HG03439 (cell line): ENCODE measurements around the gene MDM1.

ENCODE experiments used
- ATAC-seq: cut with Tn5 transposase; IDR thresholded peaks from one replicate; pipeline ENCODE4 v1.9.1; 2021; ENCODE audit warnings: mild to moderate bottlenecking, moderate library complexity; ENCODE audit not compliant: unreplicated experiment

The MDM1 gene

DNA sequence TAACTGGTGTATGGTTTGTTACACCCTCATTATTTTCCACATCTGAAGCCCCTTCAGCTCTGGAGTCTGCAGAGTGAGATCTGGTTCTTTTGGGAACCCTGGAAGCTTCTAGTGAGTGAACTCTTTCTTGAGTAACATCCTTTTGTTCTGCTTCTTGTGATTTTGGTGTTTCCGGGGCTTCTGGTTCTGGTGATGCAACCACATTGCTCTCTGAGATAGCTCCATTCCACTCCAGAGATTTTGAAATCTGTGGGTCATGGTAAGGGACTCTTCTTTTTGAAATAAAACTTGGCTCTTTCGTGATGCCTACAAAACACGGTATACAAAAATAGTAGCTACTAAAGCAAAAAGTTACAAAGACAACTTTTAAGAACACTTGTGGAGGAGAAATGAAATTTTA, 5.4 kb downstream of the MDM1 start:
- no peak for ATAC-seq

DNA sequence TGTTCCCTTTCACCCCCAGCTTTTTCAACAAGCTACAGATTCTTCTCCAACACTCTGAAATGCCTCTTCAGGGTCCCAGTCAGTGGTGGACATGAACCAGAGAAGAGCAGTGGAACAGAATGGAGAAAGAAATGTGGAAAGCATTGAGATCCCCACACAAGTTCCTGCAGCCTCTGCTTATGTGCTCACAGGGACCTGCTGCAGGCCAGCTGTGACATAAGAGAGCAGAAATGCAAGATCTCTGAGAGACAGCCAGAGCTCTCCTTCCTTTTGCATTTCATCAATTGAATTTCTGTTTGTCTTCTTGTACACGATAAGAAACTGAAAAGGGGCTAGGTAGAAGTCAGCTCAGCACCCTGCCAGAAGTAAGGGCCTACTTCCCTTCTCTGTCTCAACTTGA, 6.2 kb downstream of the MDM1 start:
- no peak for ATAC-seq

DNA sequence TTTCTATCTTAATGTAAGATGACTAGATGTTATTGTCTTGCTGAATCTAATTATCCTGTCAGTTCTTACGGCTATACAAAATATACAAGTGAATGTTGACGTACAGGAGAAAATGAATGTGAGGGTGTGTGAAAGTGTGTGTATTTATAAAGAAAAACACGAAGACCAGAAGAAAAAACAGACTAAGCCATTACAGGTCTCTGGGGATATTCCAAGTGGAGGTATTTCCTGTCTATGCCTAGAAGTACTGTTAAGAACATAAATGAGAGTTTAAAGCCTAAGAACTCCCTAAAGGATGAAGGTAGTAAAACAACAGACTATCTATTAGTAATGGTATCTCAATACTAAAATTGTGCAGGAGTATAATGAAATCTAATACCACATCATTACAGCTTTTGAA, 7.6 kb downstream of the MDM1 start:
- no peak for ATAC-seq

DNA sequence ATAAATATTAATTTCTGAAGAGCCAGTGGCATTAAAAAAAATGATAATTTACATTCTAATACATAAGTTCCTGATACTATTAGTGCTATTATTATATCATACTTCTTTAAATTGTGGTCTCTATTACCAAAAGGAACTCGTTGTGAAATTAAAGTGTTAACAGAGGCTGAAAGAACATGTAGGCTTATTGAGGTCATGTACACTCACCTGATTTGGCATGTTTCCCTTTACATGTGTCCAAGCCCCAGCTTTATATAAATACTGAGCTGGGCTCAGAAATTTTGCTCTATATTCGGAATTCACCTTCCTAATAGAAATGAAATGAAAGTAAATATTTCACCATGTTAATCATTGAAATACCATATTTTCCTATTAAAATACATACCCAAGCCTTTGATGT, 11.0 kb downstream of the MDM1 start:
- no peak for ATAC-seq

DNA sequence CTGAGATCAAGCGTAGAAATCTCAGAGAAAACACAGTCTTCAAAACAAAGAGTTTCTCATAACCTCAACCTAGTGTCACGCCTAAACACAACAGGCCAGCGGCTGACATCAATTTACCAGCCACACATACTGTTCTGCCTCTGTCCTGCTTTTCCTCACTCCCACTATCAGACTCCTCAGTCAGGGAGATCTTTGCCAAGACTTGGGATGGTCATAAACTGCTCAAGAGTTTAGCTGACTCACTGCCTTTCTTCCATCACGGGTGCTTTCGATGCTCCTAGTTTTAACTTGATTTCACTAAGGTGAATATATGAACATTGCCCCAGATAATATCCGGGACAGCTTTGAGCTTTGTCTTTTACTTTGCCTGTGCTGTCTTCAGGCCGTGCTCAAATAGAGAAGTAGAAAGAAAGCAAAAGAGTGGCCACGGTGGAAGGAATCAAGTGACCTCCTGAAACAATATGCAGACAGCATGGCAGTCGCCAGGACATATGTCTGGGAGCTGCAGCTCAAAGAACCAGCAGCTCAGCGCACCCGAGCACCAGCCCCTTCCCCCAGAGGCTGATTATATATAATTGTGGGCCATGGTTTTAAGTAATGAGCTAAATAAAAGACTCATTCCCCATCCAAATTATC, 12.1 kb downstream of the MDM1 start:
- ATAC-seq = no peak

DNA sequence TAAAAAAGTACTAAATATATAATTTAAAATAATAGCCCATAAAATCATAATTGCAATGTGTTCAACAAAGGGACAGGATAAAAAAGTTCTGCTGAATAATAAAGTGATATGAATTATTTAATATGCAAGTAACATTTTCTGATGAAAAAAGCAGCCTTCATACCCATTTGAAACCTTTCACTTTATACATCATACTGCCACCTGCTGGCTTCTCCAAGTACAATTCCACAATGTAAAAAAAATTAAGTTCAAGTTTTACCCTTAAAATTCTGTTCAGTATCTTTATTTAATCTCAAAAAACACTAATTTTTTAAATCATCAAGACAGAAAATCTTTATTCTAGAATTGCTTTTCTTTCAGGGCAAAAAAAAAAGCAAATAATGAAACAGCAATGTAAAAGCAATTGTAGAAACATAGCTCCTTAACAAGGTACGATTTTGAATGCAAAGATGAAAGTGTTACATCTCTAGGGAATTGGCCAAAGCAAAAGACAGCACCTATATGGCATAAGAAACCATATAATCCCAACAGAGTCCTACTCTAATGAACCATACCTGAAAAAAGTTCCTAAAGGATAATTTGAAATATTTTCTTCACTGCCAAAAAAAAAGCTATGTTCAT, 15.0 kb downstream of the MDM1 start:
- no peak for ATAC-seq

DNA sequence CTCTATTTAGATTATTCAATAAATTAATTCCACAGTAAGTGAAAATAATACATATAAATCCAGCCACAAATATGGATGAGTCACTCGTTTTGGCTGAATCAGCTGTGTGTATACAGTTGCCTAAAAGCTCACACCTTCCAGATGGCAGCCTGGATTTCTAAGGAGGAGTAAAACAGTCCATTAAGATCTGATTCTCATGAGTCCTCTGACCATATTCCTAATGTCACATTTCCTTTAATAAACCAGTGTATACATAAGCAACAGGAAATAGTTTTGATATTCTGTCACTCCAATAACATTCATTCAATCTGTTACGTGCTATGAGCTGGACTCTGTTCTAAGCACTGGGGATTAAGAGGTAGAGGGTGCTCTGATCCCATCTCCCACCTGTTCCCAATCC, 21.8 kb downstream of the MDM1 start:
- ATAC-seq = no peak

DNA sequence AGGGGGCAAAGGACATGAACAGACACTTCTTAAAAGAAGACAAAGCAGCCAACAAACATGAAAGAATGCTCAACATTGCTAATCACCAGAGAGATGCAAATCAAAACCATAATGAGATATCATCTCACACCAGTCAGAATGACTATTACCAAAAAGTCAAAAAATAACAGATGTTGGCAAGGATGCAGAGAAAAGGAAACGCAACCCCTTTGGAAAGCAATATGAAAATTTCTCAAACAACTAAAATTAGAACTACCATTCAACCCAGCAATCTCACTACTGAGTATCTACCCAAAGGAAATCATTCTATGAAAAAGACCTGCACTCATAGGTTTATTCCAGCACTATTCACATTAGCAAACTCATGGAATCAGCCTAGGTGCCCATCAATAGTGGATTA, 25.6 kb downstream of the MDM1 start:
- ATAC-seq = no peak

DNA sequence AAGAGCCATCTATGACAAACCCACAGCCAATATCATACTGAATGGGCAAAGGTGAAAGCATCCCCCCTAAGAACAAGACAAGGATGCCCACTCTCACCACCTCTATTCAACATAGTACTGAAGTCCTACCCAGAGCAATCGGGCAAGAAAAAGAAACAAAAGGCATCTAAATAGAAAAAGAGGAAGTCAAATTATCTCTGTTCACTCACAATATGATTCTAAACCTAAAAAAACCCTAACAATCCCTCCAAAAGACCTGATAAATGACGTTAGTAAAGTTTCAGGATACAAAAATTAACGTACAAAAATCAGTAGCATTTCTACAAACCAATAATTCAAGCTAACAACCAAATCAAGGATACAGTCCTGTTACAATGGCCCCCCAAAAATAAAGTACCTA, 26.9 kb downstream of the MDM1 start:
- ATAC-seq = no peak

DNA sequence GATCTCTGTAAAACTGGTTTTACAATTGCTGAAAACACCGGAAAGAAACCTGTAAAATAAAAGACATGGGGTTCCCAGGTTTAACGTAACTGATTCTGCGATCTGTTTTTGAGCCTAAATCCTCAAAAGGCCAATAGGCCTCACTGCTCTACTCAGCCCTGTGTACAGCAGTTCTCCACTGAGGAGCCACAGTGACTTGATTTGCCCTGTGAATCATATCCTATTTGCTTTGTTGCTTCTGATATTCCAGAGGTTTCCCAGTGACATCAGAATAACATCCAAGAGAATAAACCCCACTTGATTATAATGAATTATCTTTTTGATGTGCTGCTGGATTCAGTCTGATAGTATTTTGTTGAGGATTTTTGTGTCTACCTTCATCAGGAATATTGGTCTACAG, 27.5 kb downstream of the MDM1 start:
- no peak for ATAC-seq

DNA sequence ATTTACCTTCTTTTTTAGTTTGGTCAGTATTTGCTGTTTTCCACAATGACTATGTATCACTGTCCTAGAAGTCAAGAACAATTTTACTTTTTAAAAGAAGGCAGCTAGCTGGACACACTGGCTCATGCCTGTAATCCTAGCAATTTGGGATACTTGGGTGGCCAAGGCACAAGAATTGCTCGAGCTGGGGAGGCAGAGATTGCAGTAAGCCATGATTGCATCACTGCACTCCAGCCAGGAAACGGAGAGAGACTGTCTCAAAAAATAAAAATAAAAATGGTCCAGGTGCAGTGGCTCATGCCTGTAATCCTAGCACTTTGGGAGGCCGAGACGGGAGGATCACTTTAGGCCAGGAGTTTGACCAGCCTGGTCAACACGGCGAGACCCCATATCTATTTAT, 28.3 kb downstream of the MDM1 start:
- no peak for ATAC-seq

DNA sequence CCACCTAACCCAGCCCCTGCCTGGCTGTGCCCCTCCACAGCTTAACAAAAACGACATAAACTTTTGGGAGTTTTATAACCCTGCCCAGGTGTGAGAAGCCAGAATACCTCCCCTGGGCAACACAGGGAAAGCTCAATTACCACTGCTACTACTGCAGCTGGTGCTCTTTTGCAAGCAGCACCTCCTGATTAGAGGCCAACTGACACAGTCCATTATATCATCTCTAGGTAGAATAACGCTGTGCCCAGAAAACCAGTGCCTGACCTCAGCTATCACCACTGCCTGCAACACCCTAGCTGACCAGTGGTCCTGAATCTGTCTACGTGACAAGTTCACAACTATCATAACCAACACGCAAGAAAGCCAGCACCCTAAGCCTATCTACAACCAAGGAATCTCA, 34.2 kb downstream of the MDM1 start:
- no peak for ATAC-seq

DNA sequence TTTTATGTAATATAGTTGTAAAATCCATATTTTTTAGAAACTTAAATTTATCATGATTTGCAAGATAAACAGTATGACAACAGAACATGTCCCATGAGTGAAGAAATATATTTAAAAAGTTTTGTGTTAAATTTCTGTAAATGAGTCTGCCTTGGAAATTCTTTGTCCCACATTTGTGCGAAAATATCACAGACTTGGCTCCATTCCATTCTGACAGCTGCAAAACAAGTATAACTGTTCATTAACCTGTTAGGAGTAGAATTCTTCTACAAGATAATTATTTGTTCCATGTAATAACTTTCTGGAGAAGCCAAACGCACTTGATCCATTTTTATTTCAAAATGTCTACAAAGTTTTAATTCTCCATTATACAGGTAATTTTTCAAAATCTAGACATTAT, 37.9 kb downstream of the MDM1 start:
- no peak for ATAC-seq

DNA sequence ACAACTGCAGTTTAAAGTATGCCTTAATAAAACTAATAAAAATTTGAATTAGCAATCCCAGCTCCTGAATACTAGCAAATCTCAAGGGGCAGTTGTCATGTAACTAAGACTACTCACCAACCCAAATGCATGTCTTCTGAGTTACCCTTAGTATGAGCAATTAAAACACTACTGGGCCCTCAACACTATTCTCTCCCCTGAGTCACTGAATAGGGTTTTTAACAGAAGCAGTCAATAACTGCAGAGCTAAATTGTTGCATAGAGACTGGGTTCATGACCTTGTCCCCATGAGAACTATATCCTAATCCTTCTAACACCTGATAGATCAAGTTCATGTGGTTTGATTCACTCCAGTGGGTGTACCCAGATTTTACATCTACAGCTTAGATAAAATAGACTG, 38.8 kb downstream of the MDM1 start:
- no peak for ATAC-seq

DNA sequence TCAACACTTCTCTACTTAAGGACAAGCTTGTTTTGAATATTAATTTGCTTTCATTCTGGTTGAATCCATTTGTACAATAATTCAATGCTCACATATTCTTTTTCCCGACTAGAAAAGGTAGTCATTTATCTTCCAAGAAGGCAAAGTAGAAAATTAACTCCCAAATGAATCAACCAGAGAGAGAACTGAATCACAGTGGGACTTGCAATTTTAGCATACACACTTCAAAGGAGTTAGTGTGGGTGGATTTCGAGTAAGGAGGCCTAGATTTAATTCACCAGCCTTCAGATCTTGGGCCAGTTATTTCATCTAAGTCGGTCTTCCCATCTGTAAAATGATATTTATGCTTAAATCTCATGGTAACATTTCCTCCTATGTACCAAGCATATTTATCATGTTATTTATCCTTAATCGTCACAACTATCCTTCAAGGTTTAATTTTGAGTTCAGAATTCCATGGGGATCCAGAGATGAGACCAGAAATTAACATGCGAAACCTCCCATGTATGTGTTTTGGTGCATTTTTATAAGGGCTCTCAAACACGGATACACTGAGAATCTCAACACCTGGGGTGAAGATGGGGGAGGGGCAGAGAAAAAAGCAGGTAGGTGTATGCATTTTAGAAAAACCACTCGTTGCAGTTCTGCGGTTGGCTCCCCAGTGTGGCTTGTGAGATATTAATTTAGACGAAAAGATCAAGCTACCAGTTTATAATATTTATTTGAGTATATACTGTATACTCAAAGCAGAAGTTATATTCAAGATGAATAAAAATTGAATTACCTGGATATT, 39.8 kb downstream of the MDM1 start:
- ATAC-seq = no peak

DNA sequence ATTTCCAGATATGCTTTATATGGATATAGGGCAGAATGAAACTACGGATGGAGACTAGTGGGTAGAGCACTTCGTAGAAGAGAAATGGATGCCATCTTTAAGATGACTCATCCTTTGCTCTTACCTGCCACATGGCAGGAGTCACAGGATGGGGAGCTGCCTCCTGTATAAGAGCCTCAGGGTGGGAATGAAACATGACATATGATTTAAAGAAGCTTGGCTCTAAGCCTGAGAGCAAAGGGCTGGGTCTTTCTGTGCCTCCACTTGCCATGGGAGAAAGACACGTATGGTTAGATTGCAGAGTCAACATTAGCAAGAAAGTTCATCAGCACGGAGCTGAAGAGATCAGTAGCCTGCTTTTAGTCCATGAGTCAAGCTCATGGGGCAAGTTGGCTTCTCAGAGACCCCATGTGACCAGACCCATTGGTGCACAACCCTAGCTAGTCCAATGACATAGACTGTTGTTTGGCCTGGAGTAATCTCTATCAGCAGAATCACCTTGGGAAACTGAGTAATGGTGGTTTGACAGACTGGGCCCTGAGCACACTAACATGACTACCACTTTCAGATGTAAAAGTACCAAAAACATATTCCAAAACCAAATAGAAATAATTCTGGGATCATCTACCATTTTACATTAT, 40.6 kb downstream of the MDM1 start:
- no peak for ATAC-seq

DNA sequence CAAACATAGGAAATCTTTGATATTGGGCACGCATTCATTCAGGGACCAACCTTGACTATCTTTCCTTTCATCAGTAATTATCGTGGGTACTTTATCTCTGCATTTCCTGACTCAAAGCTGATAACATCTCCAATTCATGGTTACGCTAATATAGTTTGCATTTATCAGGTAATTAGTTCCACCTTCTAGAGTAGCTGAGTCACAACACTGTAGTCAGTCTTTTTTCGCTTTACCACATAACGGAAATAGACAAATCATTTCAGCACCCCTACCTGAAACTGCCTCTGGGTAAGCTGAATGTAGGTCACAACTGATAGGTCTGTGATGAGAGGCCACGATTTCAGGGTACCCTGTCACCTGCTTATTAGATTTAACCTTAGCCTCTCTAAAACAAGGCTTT, 42.0 kb downstream of the MDM1 start:
- ATAC-seq = peak; percentile 100

DNA sequence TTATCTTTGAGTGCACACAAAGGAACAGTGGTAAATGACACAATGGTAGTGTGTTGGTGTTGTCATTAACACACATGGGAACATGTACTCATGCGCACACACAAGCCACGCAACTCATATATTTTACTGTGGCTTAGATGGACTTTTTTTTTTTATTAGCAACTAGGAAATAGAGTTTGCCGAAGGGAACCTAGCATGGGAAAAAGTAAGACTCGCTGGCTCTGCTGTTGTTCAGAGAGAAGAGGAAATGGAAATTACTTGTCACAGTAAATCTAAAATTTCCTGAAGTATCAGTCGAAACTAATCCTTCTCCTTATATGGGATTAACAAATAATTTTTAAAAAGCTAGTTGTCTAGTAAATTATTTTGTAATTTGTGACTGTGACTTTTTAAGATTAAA, 45.1 kb downstream of the MDM1 start:
- ATAC-seq = no peak

DNA sequence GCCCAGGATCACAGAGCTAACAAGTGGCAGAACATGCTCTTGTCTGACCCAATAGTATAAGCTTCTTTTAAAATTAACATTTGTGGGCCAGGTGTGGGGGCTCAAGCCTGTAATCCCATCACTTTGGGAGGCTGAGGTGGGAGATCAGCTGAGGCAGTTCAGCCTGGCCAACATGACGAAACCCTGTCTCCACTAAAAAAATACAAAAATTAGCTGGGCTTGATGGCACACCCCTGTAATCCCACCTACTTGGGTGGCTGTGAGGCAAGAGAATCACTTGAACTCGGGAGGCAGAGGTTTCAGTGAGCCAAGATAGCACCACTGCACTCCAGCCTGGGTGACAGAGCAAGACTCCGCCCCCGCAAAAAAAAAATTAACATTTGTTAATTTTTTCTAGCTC, 45.8 kb downstream of the MDM1 start:
- ATAC-seq = no peak

DNA sequence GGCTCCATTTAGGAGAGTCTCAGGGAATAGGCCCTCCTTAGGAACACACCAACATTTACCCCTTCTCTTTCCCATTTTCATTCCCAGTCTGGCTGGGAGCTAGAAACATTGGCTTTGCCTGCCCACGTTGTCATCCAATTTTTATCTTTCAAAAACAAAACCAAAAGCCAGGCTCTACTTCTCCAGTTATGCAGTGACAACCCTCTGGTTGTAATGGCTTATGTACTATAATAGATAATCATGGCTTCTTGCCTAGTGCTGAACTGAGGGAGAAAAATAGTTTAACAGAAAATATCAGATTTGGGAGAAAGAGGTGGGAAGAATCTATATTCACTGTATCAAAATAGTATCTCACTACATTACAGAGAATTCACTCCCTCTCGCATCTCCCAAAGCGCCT, 46.6 kb downstream of the MDM1 start:
- ATAC-seq = no peak

DNA sequence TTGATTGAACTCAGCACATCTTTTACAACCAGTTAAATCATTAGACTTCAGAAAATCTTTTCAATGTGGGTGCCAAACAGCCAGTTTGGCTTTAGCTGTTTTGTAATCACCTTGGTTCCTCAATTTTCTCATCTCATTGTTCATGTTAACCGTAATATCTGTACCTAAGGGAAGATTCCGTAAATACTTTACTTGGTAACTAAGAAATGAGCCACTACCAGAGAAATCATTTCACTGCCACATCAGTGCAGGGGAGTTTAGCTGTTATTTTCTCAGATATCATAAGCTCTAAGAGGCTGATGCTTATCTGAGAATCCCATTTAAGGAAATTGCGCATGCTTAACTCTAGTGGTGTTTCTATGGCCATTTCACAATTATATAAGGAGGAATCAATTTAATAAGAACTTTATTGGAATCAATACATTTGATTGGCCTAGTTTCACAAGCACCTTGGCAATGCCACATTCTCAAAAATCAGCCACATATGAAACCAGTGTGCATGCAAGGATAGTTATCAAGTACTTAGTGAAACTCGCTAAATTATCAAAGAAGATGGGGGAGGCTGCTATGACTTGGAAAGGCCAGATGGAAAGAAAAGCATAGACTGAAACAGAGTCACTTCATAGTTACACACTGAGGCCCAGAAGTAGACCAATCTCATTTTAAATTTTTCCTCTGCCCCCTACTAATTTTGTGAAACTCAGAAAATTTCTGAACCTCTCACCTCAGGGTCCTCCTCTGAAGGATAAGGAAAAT, 50.7 kb downstream of the MDM1 start:
- no peak for ATAC-seq
